Tibial nerve (tissue), 4 donors: ENCODE data around the gene CYP11A1.

Experiments
- CTCF ChIP-seq, 5 experiments: fragments of 200-600 bp in 3 of 5; fragments of 450-650 bp in 2 of 5; sonication (generic) in 3 of 5; IDR thresholded peaks; one replicate each; pipeline ENCODE4 v1.5.1; 2016 to 2019; ENCODE audit warnings: antibody characterized with exemption in 5 of 5, mild to moderate bottlenecking in 3 of 5, moderate library complexity in 2 of 5
- EP300 ChIP-seq, 2 donors: sonication (generic); formaldehyde crosslinking; IDR thresholded peaks; one replicate each; pipeline ENCODE4 v1.6.1; 2017; ENCODE audit warnings: antibody characterized with exemption in 2 of 2, mild to moderate bottlenecking in 1 of 2
- POLR2A ChIP-seq, 2 donors: fragments of 450-650 bp; IDR thresholded peaks; one replicate each; pipeline ENCODE4 v1.6.1; 2017; ENCODE audit warnings: antibody characterized with exemption in 2 of 2, mild to moderate bottlenecking in 2 of 2, moderate library complexity in 2 of 2

GRCh38 chr15:74291101-74292071 lies 76.1 kb downstream of the CYP11A1 start:
- TF ChIP-seq CTCF (IDR thresholded peaks at IDR 0.05) (no peak), EP300 (IDR thresholded peaks at IDR 0.05) (no peak), POLR2A (IDR thresholded peaks at IDR 0.05) (no peak)
